WI38 (cell line): Measurements from ENCODE around the gene EIF2D.
"Not testable (repeated sequence)": the region's sequence is repeated elsewhere in the genome, so short reads cannot be mapped to it uniquely, and the experiment has no call there.

Experiments used
- H3K4me3 ChIP-seq: 2 replicates; pipeline ENCODE4 v1.5.1; 2011; ENCODE audit warnings: low read depth, mild to moderate bottlenecking, control low read depth, low read length
- CTCF ChIP-seq: IDR thresholded peaks from 2 replicates; pipeline ENCODE4 v1.5.1; 2012; ENCODE audit warnings: low read depth, mild to moderate bottlenecking, control low read depth, low read length

Gene EIF2D

GRCh38 chr1:206649261-206649921 is 37.1 kb upstream of the EIF2D start:
- TF ChIP-seq CTCF = no peak
- no peak overlapping the region for H3K4me3 ChIP-seq

DNA sequence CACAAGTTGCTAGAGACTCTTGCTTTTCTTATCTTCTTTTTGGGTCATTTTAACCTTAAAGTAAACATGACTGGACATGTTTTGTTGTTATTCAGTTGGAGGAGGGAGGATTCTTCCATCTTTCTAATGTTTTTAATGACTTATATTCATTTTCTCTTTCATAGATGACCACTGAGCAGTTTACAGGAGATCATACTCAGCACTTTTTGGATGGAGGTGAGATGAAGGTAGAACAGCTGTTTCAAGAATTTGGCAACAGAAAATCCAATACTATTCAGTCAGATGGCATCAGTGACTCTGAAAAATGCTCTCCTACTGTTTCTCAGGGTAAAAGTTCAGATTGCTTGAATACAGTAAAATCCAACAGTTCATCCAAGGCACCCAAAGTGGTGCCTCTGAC is 35.0 kb upstream of the EIF2D start:
- TF ChIP-seq CTCF = no peak
- H3K4me3 ChIP-seq = no peak overlapping the region

DNA sequence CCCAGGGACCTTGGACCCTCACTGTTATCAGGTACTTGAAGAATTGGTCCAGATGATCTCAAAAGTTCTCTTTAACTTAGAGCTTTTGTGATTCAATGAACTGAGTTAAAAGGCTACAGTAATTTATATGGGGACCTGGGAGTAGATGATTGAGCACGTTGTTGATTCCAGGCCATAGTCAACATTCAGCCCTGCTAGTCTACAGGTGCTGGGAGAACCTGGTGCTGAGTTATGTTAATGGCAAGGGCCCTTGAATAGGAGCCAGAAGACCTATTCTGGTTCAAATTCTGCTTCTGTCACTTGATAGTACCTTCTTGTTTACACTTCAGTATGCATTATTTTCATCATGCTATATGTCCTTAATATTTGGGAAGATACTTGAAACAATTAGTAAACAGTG is 34.2 kb upstream of the EIF2D start:
- no peak for TF ChIP-seq CTCF
- H3K4me3 ChIP-seq = no peak overlapping the region

GRCh38 chr1:206643118-206643698 is 30.9 kb upstream of the EIF2D start:
- no peak for TF ChIP-seq CTCF
- no peak overlapping the region for H3K4me3 ChIP-seq

DNA sequence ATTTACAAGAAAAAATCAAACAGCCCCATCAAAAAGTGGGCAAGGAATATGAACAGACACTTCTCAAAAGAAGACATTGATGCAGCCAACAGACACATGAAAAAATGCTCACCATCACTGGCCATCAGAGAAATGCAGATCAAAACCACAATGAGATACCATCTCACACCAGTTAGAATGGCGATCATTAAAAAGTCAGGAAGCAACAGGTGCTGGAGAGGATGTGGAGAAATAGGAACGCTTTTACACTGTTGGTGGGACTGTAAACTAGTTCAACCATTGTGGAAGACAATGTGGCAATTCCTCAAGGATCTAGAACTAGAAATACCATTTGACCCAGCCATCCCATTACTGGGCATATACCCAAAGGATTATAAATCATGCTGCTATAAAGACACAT is 29.8 kb upstream of the EIF2D start:
- H3K4me3 ChIP-seq = not testable (repeated sequence)

GRCh38 chr1:206637605-206638004 is 25.3 kb upstream of the EIF2D start:
- TF ChIP-seq CTCF = no peak
- H3K4me3 ChIP-seq = peak overlapping the region; percentile 92; the same call in 1 of the 2 replicates

DNA sequence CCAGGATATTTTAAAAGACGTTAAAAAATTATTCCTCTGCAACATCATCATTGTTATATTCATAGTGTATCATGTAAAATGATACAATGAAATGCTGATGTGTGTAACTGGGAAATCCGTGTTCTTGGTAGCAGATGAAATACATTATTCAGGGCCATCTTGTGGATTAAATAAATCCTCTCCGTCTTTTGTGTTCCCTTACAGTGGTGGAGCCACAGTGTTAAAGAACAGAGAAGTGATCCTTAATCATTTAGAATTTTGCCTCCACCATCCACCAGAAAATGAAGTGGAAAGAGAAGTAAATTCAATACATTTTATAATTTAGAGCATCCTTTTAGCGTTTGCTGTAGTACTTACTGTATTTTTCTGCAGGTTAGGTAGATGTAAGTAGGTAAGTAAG is 24.4 kb upstream of the EIF2D start:
- no peak for TF ChIP-seq CTCF
- H3K4me3 ChIP-seq = peak overlapping the region; percentile 92

GRCh38 chr1:206635978-206636345 is 23.7 kb upstream of the EIF2D start:
- H3K4me3 ChIP-seq = peak overlapping the region; percentile 92
- no peak for TF ChIP-seq CTCF
